NOMO-1 treated with DMSO at 0.1 percent for 48 hours (cell line): ENCODE data around the gene SETD9.

Source experiments
- DNase-seq: peaks from one replicate; lab custom pipeline; 2025; ENCODE audit not compliant: unreplicated experiment; lab: John Stamatoyannopoulos, UW

The SETD9 gene, protein sequence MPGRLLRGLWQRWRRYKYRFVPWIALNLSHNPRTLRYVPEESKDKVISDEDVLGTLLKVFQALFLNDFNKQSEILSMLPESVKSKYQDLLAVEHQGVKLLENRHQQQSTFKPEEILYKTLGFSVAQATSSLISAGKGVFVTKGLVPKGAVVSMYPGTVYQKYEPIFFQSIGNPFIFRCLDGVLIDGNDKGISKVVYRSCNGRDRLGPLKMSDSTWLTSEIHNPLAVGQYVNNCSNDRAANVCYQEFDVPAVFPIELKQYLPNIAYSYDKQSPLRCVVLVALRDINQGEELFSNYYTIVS

DNA sequence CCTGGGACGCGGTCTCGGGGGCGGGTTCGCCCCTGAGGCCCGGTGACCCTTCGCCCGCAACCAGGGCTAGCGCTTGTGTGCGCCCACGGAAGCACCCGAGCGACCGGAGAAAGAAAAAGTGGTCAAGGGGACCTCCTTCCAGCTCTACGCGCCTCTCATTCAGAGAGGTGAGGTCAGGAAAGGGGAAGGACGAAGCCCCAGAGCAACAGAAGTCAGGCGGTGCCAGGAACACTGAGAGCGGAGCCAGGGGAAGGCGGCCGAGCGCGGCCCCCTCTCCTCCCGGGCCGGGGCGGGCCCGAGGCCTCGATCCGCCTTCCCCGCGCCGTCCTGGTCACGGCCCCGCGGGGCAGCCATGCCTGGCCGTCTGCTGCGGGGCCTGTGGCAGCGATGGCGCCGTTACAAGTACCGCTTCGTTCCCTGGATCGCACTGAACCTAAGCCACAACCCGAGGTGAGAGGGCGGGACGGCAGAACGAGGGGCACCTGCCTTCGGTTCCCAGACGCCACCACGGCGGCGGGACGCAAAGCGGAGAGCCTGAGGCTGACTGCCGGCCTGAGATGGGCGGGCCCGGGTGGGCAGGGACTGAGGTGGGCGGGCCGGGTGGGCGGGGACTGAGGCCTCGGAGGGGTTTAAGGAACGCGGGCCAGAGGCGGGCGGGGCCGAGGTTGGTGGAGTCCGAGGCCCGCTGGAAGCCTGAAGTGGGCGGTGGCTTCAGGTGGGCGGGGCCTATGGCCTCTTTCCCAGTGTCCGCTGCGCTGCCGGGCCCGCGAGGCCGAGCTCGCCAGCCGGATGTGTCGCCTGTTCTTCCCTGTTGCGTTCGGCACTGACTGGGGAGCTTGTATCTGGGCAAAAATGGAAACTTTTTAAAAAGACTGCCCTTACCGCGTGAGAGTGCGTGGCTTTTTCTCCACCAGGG lies at the start of gene SETD9:
SETD9 (plus strand) TSS at position 303 of the 916 bp plus-strand sequence; CDS start at position 353, 50 bp downstream.
- peak; percentile 94 for DNase-seq

DNA sequence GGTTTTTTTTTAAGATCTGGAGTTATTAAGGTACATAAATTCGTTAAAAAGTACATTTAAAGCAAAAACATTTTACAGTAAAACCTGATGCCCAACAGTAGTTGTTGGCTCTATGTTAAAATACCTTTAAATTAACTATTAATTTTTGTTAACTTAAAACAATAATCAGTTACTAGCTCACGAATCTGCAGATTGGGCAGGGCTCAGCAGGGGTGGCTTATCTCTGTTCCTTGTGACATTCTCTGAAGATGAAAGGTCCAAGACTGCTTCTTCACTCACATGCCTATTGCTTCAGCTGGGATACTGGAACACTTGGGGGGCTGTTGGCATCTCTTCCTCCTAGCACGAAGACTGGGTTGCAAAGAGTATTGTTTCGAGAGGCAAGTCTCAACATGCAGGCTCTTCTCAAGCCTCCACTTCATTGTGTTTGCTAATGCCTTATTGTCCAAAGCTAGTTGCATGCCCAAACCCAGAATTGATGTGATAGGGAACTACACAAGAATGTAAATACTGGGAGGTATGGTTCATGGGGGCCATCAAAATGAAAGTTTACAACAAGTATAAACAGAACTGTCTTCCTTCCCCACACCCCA lies 47.4 kb upstream of the SETD9 start:
- DNase-seq = no peak

DNA sequence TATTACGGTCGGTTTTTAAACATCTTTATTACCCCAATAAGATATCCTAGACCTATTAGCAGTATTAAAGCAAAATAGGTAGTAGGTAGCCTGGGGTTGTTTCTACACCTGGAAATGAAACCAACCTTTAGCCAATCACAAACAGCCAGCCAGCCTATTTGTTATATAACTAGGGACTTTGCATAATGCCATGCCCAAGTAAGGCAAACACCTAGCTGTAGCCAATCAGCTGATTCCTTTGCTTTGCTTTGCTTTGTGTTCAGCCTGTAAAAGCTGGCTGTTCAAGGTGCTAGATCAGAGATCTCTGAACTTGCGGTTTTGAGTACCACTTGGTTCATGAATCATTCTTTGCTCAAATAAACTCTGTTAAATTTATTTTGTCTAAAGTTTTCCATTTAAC lies 46.5 kb upstream of the SETD9 start:
- DNase-seq = no peak

DNA sequence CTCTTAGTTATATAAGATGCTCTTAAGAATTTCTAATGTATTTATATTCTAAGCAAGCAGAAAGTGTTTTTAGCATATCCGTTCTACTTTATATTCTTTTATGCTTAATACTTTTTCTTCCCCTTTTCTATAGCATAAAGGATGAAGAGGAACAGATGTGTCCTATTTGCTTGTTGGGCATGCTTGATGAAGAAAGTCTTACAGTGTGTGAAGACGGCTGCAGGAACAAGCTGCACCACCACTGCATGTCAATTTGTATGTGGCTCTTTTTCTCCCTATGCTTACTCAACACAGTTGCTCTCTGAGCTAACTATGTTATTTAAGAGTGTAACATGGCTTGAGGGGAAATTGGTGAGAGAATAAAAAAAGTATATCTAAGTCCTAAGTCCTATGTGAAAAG lies 37.6 kb upstream of the SETD9 start:
- DNase-seq = no peak

DNA sequence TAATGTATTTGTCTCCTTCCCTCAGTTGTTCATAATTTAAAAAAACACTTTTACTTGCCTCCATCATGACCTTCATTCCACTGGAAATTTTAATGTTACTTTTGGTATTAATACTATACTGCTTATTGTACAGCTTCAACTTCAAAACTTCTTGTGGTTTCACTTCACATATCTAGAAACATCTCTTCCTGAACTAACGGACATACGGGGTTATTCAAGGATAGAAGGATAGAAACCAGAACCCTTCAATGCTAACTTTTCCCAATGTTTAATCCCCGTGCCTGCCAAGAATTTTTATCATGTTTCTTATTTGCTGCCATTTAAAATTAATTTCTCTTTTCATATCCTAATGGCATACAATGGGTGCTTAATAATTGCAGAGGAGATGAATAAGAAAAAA lies 36.3 kb upstream of the SETD9 start:
- no peak for DNase-seq

DNA sequence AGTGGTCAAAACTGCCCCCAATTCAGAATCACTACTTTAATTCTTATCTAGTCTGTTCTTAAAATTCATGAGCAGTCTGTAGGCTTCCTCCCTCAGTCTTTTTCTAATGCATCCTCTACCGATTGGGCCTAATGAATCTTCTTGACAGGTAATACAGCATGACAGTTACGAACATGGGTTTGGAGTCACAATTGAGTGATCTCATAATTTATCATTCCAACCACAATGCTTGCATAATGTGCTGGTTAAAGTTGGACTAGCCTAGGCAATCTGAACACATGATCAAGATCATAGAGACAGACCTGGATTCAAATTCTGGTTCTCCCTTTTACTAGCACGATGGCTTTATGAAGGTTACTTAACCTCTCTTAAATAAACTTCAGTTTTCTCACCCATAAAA lies 33.1 kb upstream of the SETD9 start:
- peak; percentile 38 for DNase-seq

DNA sequence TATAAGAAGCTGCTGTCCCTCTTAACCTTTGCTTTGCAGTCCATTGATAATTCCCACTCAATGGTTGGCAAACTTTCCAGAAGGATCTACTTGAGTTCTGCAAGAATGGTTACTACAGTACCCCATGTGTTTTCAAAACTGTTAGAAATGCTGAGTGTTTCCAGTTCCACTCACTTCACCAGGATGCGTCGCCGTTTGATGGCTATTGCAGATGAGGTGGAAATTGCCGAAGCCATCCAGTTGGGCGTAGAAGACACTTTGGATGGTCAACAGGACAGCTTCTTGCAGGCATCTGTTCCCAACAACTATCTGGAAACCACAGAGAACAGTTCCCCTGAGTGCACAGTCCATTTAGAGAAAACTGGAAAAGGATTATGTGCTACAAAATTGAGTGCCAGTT lies 27.8 kb upstream of the SETD9 start:
- DNase-seq = no peak

DNA sequence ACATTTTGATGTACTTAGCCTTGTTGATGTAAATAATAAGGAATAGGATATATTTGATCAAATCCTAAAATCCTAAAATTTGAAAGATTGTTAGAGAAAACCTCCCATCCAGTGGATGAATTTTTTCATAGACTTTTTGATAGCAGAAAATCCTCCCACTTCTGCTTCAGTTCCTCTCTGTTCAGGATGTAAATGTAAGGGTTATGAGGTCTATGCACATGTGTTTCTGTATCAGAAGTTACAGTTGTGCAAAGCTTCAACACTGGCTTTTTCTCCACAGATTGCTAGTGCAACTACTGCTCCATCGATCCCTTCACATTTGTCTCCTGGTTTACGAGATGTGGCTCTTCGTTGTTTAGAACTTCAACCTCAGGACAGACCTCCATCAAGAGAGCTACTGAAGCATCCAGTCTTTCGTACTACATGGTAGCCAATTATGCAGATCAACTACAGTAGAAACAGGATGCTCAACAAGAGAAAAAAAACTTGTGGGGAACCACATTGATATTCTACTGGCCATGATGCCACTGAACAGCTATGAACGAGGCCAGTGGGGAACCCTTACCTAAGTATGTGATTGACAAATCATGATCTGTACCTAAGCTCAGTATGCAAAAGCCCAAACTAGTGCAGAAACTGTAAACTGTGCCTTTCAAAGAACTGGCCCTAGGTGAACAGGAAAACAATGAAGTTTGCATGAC lies 16.0 kb upstream of the SETD9 start:
- no peak for DNase-seq

DNA sequence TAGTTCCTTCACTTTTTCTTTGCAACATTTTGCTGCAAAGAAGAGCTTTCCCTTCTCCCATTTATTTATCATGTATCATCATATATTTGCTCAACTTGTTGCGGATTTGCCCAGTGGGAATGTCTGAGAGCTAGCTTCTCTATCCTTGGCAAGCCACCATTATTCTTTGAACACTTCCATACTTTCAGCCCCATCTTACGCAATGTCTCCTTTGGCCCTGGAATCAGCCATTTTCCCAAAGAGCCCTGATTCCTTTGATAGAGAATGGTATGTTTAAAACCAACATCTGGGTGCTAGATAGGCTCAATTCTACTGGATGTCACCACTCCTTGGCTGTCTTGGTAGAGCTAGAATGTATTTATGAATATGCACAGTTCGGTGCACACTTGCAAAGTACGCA lies 12.6 kb upstream of the SETD9 start:
- no peak for DNase-seq

DNA sequence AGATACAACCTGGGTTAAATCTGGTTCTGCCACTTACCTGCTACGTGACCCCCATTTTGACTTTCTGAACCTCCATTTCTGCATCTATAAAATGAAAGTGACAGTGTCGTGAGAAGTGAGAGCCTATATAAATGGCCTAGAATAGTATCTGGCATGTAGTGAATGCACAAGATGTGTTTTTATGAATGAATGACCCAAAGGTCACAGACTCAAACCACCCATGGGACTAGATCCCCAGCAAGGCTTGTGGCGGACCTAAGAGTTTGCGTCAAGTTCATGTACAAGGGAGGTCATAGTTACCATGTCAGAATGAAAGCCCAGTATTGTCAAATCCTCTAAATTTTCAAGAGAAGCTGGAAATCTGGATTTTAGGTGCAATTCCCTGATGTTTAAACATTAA lies 11.2 kb upstream of the SETD9 start:
- DNase-seq = no peak

DNA sequence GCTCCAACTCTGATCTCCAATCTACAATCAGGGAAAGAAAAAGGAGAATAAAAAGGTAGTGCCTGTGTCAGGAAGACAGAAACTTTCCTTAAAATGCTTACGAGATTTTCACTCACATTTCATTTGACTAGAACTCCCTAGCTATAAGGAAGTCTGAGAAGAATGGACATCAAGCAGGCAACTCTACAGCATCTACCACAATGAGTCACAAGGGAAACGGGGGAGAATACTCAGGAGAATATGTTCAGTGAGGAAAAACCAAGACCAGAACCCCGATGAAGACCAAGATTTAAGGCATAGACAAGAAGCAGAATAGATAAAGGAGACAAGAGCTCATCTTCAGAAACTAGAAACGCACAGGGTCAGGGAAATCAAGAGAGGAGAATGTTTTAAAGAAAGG lies 9.0 kb upstream of the SETD9 start:
- DNase-seq = peak; percentile 9

DNA sequence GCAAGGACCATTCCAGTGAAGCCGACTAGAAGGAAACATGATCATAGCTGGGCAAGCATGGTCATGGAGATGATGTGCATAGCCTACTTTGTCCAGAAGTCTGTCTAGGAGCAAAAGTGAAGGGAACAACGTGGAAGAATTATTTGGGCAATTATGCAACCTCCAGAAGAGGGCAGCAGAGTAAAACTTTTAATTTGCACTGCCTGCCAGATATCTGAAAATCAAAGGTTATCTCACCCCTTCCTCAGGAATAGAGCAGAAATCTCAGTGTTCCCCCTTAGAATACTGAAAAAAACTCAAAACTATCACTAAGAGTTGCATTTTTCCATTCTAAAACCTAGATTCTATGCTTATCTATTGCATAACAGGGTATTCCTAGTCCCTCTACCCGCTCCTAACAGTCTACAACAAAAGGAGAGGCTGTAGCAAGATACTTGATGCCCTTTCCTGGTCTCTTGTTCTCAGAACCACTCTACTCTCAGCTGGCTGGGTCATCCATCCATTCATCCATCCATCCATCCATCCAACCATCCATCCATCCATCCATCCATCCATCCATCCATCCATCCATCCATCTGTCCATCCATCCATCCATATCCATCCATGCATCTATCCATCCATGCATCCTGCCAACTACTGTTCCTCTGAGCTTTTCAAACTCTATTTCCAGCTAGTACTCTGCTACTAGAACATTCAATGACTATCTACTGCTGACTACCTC lies 8.4 kb upstream of the SETD9 start:
- peak; percentile 24 for DNase-seq

DNA sequence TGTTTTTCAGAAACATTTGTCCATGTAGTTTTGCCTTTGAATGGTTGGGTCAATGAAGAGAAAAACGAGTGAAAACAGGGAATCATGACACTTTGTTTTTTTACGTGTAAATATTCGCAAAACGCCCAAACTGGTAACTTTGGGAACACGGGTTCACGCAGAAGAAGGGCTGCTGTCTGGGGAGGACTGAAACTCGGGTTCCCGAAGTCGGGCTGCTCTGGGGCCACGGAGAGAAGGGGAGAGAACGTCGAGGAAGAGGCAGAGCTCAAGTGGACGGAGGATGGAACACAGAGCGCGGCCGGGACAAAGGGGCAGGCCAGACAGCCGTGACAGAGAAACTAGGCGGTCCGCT lies 478 bp upstream of the SETD9 start:
- no peak for DNase-seq

DNA sequence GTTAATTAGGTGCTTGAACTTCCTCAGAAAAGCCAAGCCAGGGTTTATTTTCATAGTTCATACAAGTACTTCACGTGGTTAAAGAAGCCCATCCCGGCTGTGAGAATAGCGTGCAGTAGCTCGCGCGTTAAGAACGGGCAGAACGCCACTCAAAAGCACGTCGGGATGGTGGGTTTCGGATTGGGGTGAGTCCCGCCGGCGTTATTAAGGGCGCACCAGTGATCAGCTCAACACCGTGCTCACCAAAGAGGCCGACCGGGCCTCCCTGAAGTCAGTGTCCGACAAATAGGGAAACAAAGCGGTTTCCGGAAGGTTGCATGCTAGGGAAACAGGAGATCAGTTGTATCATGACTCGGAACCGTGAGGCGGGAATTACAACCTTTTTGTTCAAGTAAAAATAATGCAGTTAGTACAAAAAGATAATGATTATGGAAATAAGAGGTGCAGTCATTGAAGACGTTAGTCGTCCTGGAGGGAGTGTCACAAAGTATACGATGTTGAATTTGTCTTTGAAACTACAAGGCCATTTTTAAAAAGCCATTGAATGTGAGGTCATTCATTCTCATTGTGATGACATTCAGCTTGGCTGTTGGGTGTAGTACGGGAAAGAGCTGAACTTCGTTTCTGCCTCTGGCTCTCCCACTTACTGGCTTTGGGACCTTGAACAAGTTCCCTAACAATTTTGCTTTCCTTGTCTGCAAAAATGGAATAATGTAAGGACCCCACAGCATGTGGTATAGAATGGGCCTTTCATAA lies 992 bp downstream of the SETD9 start:
- peak; percentile 68 for DNase-seq

DNA sequence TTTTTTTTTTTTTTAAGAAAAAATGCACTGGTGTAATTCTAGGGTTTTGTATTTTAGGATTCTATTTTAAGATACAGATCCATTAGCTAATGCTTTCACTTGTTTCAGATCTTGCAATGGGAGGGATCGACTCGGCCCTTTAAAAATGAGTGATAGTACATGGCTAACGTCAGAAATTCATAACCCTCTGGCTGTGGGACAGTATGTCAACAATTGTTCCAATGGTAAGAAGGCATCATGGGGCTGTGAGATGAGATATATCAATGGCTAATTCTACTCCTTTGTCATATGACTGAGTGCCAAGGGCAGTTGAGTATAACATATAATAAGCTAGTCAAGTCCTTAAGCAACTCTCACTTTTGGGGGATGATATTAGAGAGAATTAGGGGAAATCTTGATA lies 4.4 kb downstream of the SETD9 start:
- DNase-seq = no peak

DNA sequence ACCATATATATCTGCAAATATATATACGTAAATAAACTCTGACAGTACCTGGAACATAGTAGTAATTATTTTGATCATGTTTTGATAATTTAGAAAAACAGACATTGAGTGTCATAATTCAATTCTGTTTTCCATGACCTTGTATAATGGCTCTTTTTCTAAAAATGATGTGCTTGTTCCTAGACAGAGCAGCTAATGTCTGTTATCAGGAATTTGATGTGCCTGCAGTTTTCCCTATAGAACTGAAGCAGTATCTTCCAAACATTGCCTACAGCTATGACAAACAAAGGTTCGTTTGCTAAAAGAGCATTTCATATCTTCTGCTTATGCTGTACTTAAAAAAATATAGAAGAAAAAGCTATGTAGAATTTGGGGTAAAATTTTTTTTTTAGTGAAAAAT lies 5.3 kb downstream of the SETD9 start:
- no peak for DNase-seq

DNA sequence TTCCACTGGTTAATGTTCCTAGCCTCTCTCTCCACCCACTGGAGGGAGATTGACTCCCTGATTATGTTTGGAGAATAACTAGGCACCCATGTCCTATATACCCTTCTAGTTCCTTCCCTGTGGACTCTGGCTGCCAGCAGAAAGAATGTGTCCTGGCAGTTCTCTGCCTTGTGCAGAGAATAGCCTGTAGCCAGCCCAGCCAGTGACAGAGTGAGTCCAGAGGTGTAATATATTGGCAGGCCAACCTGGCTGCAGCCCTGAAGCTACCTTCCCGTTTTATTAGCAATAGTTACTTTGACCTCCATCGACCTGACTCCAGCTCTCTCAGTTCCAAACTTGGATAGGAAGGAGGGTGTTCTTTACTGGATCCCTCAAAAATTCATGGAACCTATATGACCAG lies 8.1 kb downstream of the SETD9 start:
- DNase-seq = no peak

DNA sequence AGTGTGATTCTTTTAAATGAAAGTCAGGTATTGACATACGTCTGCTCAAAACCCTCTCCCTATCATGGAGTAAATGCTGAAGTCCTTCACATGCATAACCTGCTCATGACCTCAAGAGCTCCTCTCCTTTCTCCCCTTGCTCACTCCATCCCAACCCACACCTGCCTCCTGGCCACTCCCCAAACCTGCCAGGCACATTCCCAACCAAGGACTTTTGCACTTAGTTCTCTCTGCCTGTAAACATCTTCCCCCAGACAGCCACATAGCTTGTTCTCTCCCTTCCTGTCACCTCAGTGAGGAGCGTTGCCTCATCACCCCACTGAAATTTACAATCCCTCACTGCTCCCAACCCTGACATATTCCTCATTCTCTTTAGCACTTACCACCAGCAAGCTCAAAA lies 8.7 kb downstream of the SETD9 start:
- no peak for DNase-seq

DNA sequence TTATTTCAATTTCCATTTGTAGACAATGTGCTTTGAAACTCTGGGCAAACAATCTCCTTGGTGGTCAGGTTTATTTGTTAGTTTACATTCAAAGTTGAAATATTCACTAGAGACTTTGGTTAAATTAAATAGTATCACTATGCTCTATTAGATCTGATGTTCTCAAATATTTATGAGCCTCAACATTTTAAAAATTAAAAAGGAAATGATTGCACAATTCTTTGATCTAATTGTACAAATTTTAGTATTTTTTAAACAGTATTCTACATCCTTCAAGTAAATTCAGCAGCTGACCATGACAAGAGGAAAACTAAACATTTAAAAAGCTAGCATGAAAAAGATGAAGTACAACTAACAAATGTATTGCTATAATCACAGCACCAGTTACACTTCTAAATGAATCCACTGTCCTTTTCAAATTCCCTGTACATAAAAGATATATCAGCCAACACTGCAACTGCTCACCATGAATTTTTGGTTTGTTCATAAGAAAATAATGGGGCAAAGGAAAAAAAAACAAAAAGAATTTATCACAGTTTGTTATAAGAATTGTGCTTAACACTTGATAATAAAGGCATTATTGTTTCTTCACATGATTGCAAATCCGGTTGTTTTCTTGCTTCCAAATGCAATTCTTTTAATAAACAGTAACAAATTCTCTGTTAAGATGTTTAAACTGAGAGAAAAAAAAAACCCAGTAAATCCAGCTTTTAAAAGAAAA lies 10.7 kb downstream of the SETD9 start:
- no peak for DNase-seq
